GM19455 (cell line): ENCODE data around the gene GRM3.
A peak's percentile ranks its signal among the peaks of the same experiment; 100 is the strongest.

ENCODE experiments used
- ATAC-seq: cut with Tn5 transposase; IDR thresholded peaks from one replicate; pipeline ENCODE4 v1.9.1; 2021; ENCODE audit not compliant: unreplicated experiment

GRM3 gene

DNA sequence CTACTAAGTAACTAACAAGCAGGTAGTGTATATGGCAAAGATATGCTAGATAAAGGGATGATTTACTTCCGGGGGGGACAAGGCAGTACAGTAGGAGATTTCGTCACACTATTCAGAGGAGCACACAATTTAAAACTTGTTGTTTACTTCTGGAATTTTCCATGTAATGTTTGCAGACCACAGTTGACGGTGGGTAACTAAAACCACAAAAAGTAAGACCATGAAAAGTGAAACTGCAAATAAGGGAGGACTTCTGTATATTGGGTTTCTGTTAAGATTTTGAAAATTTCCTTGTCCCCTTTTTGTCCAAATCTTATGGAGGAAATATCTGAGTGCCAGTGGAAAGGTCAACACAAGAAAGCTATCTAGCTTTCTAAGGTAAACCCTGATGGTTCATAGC, 245.8 kb downstream of the GRM3 start:
- no peak for ATAC-seq

DNA sequence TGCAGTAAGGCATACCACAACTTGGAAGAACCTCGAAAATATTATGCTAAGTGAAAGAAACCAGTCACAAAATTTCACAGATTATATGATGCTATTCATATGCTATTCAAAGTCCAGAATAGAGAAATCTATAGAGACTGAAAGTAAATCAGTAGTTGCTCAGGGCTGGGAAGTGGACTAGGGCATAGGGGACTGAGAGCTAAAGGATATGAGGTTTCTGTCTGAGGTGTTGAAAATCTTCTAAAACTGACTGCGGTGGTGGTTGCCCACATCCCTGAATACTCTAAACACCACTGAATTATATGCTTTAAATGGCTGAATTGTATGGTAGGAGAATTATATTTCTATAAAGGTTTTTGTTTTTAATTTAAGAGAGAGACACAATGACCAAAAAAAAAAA, 254.5 kb downstream of the GRM3 start:
- ATAC-seq, result no peak

DNA sequence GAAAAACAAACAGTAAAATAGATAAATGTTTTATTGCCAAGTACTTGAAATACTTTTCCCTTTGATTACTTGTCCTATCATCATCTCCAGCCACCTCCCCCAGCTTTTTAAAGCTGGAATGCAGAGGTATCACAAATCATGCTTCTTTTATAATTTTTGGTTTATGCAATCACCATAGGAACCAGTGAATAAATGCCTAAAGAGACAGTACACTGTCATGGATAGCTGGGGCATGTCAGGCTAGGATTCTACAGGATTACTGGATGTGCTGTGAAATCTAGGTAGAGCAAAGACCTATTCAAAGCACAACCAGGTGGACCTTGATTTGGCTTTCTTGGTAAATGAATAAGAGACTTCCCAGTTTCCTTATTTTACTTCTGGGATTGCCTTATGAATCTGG, 257.2 kb downstream of the GRM3 start:
- no peak for ATAC-seq

DNA sequence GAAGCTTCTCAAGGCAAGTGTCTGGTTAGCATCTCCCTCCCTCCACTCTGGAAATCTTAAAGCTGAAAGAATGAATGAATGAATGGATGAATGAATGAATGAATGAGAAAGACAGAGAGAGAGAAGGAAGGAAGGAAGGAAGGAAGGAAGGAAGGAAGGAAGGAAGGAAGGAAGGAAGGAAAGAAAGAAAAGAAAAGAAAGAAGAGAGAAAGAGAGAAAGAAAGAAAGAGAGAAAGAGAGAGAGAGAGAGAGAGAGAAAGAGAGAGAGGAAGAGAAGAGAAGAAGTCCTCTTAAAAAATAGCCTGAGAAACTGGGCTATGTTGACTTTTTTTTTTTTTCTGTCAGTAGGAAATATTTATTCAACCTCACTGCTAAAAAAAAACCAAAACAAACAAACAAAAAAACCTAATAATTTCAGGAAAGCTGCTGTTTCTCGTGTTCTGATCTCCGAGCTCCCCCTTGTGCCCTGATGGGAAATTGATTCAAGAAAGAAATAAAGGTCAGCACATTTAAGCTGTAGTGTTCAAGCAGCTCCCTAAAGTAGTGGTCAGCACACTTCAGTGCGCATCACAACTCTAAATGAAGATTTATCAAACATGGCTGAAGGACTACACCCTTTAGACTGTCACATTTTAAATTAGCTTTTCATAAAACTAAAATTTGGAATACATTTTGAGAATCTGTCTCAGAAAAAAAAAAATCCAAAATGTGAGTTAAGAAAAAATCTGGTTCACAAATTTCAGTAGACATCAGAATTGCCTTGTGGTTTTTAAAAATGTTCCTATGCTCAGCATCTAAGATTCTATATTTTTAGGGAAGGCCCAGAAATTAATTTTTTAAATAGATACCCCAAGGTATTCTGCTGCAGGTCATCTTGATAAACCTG, 261.5 kb downstream of the GRM3 start:
- ATAC-seq, result peak; percentile 64

DNA sequence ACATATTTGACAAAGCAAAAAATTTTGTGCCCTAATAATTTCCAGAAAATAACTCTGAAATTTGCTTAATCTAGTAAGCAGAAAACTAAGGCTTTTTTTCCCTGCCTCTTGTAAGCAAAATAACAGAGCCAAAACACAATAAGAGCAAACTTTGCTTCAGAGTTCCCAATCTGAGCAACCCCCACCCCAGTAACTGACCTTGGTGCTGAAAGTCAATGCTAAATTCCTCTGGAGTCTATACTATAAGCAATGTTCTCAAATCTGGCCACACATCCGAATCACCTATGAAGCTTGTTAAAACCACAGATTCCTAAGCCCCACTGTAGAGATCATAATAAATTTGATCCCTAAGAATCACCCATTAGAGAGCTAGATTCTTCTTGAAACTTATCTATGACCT, 265.2 kb downstream of the GRM3 start:
- ATAC-seq, result no peak

DNA sequence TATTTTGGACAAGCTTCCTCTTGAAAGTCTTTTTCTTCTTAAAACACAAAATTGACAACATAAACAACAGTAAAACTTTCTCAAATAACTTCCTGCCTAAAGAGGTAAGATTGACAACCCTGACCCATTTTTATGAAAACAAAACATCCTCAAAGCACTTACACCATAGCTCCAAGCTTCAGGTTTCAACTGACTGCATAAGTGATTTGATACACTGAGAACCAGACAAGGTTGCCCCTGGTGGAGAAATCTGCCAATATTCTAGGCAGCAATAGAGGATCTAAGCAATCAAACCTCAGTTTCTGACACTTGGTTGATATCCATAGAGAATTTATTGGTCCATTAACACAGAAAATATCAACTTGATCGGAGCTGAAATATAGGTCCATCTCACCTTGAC, 267.9 kb downstream of the GRM3 start:
- no peak for ATAC-seq

DNA sequence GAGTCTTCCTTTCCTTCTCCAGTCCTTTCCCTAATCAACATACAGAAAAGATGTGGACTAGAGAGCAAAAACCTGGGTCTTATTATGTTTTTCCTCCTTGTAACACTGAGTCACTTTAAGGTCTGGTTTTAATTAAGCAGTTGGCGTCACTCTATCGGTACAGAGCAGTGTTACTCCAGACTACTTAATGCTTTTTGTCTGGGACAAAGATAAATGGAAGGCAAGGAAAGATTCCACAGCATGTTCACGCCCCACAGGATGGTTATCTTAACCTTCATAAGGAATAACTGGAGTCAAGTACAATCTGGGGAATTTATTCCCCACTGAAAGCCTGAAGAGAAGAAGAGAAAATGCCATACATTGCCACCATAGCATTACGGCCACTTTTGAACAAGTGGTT, 270.0 kb downstream of the GRM3 start:
- ATAC-seq, result no peak
